Ovary (tissue), 10 donors: ENCODE data around the gene FKBP4. TPM values are rescaled to one million over a fixed set of nuclear protein-coding genes. Genes with fewer than 3 reads are reported as not detected.

Source experiments
- DNase-seq, 5 donors: peaks; one replicate each; pipeline ENCODE4 v3.0.0-alpha.2; 2019 to 2020
- H3K27ac ChIP-seq, 2 donors: fragments of 200-600 bp; one replicate each; pipeline versions ENCODE4 v1.5.1 to v1.8.0; 2019 to 2022
- H3K27me3 ChIP-seq: fragments of 200-600 bp; one replicate; pipeline ENCODE4 v1.8.0; 2022
- H3K36me3 ChIP-seq: fragments of 200-600 bp; sonication (generic); one replicate; pipeline ENCODE4 v1.5.1; 2019
- H3K4me1 ChIP-seq: one replicate; pipeline ENCODE4 v1.8.1; 2013; ENCODE audit warnings: mild to moderate bottlenecking, moderate library complexity; ENCODE audit not compliant: insufficient read depth
- H3K4me3 ChIP-seq: fragments of 200-600 bp; sonication (generic); one replicate; pipeline ENCODE4 v1.5.1; 2017
- H3K9me3 ChIP-seq, 2 donors: fragments of 200-600 bp in 1 of 2; sonication (generic) in 1 of 2; one replicate each; pipeline versions ENCODE4 v1.5.1 to v1.8.1; 2013 to 2019; ENCODE audit warnings: mild to moderate bottlenecking in 1 of 2, moderate library complexity in 1 of 2
- CTCF ChIP-seq, 3 donors: fragments of 450-650 bp in 2 of 3; fragments of 200-600 bp in 1 of 3; IDR thresholded peaks; one replicate each; pipeline versions ENCODE4 v1.5.1 to v1.8.0; 2016 to 2022; ENCODE audit warnings: antibody characterized with exemption in 3 of 3, mild to moderate bottlenecking in 1 of 3
- EP300 ChIP-seq: sonication (generic); formaldehyde crosslinking; IDR thresholded peaks from one replicate; pipeline ENCODE4 v1.6.1; 2017; ENCODE audit warnings: antibody characterized with exemption
- POLR2A ChIP-seq: fragments of 450-650 bp; IDR thresholded peaks from one replicate; pipeline ENCODE4 v1.6.1; 2017; ENCODE audit warnings: antibody characterized with exemption, mild to moderate bottlenecking, moderate library complexity
- WGBS, 3 donors: extraction: QIAGEN DNeasy Blood & Tissue Kit in 1 of 3; methylation state at CpG; one replicate each; pipeline versions ENCODE4 v1.1.5 to v1.1.7; 2013 to 2017; 5-methylcytosine and 5-hydroxymethylcytosine counted together
- intact Hi-C, 4 donors: fragments of 100-400 bp; cut with DNase I; formaldehyde crosslinking; loops; one replicate each; pipeline versions ENCODE4 v1.11.0 to v1.15.1; 2022 to 2023
- long read RNA-seq, 3 donors: library from polyadenylated mRNA in 2 of 3; unstranded in 2 of 3; transcript quantifications; one replicate each; pipeline ENCODE4 v2.0.0 and lab custom pipeline, GENCODE V29; 2021 to 2026
- polyA plus RNA-seq, 2 donors: library from polyadenylated mRNA; stranded (reverse); fragments of 200-250 nt in 1 of 2; fragments of 350-450 nt in 1 of 2; fragmentation: Illumina TruSeq in 1 of 2; extraction: RNeasy Lipid Tissue Mini Kit (QIAGEN cat#74804) in 1 of 2; gene quantifications; one replicate each; pipeline ENCODE4 v1.2.3, GENCODE V29; 2013 to 2014
- total RNA-seq, 7 donors: library from RNA; depleted of rRNA in 2 of 7; stranded (reverse); fragments of >200 nt in 2 of 7; fragmentation: NEBNext Ultra II Directional in 3 of 7; extraction: Animal tissue kit (Norgen Biotek cat#: 25700) in 3 of 7; gene quantifications; one replicate each; pipeline versions ENCODE4 v1.1.0 to v1.2.4, GENCODE V29; 2016 to 2023
- donor health status: DM: no; HTN: no; CAD: no; lungs with moderate emphysema.
- donor health status: DM: no; HTN: no; CAD: no.
- donor health status: Bipolar disorder and iron deficiency.
- donor health status: DM: yes; HTN: yes; CAD: no.
- donor health status: DM: no; HTN: no; CAD: no.
- donor health status: DM: yes; HTN: yes; CAD: no.

FKBP4 gene, protein sequence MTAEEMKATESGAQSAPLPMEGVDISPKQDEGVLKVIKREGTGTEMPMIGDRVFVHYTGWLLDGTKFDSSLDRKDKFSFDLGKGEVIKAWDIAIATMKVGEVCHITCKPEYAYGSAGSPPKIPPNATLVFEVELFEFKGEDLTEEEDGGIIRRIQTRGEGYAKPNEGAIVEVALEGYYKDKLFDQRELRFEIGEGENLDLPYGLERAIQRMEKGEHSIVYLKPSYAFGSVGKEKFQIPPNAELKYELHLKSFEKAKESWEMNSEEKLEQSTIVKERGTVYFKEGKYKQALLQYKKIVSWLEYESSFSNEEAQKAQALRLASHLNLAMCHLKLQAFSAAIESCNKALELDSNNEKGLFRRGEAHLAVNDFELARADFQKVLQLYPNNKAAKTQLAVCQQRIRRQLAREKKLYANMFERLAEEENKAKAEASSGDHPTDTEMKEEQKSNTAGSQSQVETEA
- total RNA-seq (100 to 1,000 TPM in 1 of 7 donors, 10 to 100 TPM in 6; 26.7 to 109 (median 57.5) TPM), polyA plus RNA-seq (10 to 100 TPM; 25.1 to 96.1 TPM)
- long read RNA-seq, donor 1, transcript FKBP4-201 (10 exons, 3,732 nt), result major isoform, 280 of 333 reads
- long read RNA-seq, donor 1, partial matches to known transcripts, result 30 of 333 reads
- long read RNA-seq, donor 1, other reads (novel, unspliced or antisense), result 23 of 333 reads
- long read RNA-seq, donor 2, transcript FKBP4-201 (10 exons, 3,732 nt), result major isoform, 34 of 55 reads
- long read RNA-seq, donor 2, partial matches to known transcripts, result 20 of 55 reads
- long read RNA-seq, donor 2, other reads (novel, unspliced or antisense), result 0 of 55 reads
- long read RNA-seq, donor 3, transcript FKBP4-201 (10 exons, 3,732 nt), result major isoform, 80 of 105 reads
- long read RNA-seq, donor 3, partial matches to known transcripts, result 12 of 105 reads
- long read RNA-seq, donor 3, other reads (novel, unspliced or antisense), result 13 of 105 reads

- WGBS, 3 donors, result 0 to 1% (median 1%) methylated on average over 44 to 63 of the region's 63 CpGs
- DNase-seq, result peak; percentile 92 to 95 (median 93)
- H3K36me3 ChIP-seq, result no peaks in the 10 kb centered on the region
Observed at GRCh38 chr12:2794736-2795289, at the start of gene FKBP4. Gene FKBP4, plus strand, starts transcription at chr12:2794970. Its CDS starts 170 bp downstream, at chr12:2795140.

GRCh38 chr12:2745655-2746054 lies 49.1 kb upstream of the FKBP4 start:
- Histone ChIP-seq H3K4me1 (no peaks in the 10 kb centered on the region), H3K27me3 (no peaks in the 10 kb centered on the region), H3K4me3 (no peak overlapping the region), H3K27ac (no peak overlapping the region), H3K36me3 (no peaks in the 10 kb centered on the region), H3K9me3 (peaks cover 0 to 5% of the 10 kb centered on the region in 2 donors)
- no peak for TF ChIP-seq EP300
- TF ChIP-seq CTCF (IDR thresholded peaks at IDR 0.05), result no peak
- no peak for TF ChIP-seq POLR2A
- intact Hi-C loops, result no loop called here
- WGBS, 3 donors, result 25 to 39% (median 28%) methylated on average over 2 of the region's 2 CpGs
- DNase-seq, result no peak

More at GRCh38 chr12:2794736-2795289, at the start of gene FKBP4:
- Histone ChIP-seq H3K9me3 (no peaks in the 10 kb centered on the region), H3K4me3 (peak within 1 kb of the TSS; percentile 85), H3K27me3 (no peaks in the 10 kb centered on the region), H3K27ac (peak within 1 kb of the TSS; percentile 84 to 93), H3K4me1 (peaks cover 12% of the 10 kb centered on the region)
- no peak for TF ChIP-seq EP300
- peak; percentile 62 for TF ChIP-seq POLR2A
- no peak for TF ChIP-seq CTCF (IDR thresholded peaks at IDR 0.05)
- intact Hi-C loops, result no loop called here

GRCh38 chr12:2749580-2749979 lies 45.2 kb upstream of the FKBP4 start:
- Histone ChIP-seq H3K4me1 (peaks cover 5% of the 10 kb centered on the region), H3K27me3 (no peaks in the 10 kb centered on the region), H3K4me3 (no peak overlapping the region), H3K9me3 (no peaks in the 10 kb centered on the region), H3K36me3 (no peaks in the 10 kb centered on the region), H3K27ac (no peak overlapping the region)
- intact Hi-C loops, result no loop called here
- DNase-seq, result no peak
- 51 to 68% (median 56%) methylated on average over 11 of the region's 11 CpGs for WGBS, 3 donors
- TF ChIP-seq CTCF (IDR thresholded peaks at IDR 0.05) (no peak), POLR2A (no peak), EP300 (no peak)

- peaks cover 5% of the 10 kb centered on the region for H3K4me1 ChIP-seq
- H3K9me3 ChIP-seq, result no peaks in the 10 kb centered on the region
- H3K4me3 ChIP-seq, result no peak overlapping the region
- 61 to 64% (median 63%) methylated on average over 6 to 7 of the region's 7 CpGs for WGBS, 3 donors
- no peaks in the 10 kb centered on the region for H3K36me3 ChIP-seq
- no peaks in the 10 kb centered on the region for H3K27me3 ChIP-seq
- no peak for DNase-seq
- no peak for TF ChIP-seq CTCF (IDR thresholded peaks at IDR 0.05)
- no peak for TF ChIP-seq POLR2A
- no peak for TF ChIP-seq EP300
- intact Hi-C loops, result no loop called here
- no peak overlapping the region for H3K27ac ChIP-seq
Observed at GRCh38 chr12:2750185-2750584, 44.6 kb upstream of the FKBP4 start.
